ENCODE data around the gene PLCL2. TPM values are rescaled to one million over a fixed set of nuclear protein-coding genes. Genes with fewer than 3 reads are reported as not detected.

PLCL2 gene
- total RNA-seq, 1 donor from 2014 or later: 72.9 TPM

DNA sequence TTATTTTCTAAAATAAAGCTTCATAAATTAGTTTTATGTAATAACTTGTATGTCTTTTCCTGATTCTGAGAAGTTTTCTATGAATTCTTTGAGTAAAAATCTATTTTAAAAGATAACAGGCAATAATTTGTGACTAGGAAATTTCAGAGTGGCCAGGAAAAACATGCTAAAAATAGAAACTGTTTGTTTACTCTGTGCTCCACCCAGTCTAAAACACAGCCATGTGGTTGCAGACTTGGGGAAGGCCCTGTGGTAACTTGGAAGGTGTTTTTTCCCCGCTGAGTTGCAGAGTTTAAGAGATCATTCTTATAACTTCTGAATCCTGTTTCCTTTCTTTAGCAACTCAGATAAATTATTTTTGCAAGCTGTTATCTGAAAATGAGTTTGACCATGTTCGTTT lies 21.9 kb downstream of the PLCL2 start:
- ATAC-seq (no peak), DNase-seq (ENCODE audit: missing footprints) (no peak)
- intact Hi-C loops (cut with DNase I): loop anchor here (5.0 kb wide), 1 partner anchor 36 kb away; no protein-coding TSS in a partner anchor

DNA sequence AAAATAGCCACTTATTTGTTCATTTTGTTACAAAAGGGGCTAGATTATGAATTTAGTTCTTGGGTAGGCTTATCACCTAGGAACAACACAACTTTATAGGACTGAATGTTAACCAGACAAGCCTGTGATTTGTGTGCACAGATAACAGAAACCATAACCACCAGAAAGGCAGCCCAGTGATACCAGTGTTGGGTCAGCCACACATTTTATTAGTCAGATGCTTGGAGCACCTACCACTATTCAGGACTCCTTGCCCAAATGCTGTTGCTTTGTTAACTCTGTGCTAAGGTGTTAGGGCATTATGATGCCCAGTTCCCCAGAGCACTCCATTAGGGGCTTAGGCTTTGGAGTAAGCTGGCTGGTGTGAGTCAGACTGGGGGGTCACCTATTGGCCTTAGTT lies 22.5 kb downstream of the PLCL2 start:
- no peak for ATAC-seq
- no peak for DNase-seq (ENCODE audit: missing footprints)
- intact Hi-C loops (cut with DNase I): loop anchor here (5.0 kb wide), 1 partner anchor 35 kb away; no protein-coding TSS in a partner anchor

DNA sequence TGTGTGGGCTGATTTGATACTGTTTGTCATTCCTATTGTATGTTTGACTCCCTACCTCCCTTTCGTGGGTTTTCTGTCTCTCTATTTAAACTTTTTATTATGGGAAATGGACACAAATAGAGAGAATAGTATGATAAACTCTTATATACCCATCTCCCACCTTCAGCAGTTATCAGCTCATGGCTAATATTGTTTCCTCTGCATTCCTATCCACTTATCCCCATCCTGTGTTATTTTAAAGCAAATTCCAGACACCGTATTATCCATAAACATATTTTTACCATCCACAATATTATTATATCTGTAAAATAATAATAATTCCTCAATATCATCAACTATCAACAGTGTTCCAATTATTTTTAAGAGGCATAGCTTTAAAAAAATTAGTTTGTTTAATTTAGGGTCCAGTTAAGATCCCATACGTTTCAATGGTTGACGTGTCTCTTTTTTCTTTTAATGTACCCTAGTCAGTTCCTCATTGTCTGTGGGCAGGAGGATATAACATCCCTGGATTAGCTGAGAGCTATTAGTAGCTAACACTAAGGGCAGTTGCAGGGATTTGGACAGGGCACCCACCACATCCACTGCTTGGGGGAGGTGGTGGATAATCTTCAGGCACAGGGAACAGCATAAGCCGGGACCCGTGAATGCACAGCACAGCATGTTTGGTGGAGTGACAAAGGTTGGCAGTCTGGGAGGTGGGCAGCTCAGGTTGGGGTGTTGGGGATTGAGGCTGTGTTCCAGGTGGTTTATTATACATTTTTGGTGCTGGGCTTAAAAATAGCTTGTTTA lies 23.5 kb downstream of the PLCL2 start:
- intact Hi-C loops (cut with DNase I): loop anchor here (5.0 kb wide), 1 partner anchor 34 kb away; no protein-coding TSS in a partner anchor
- no peak for DNase-seq (ENCODE audit: missing footprints)
- no peak for ATAC-seq

DNA sequence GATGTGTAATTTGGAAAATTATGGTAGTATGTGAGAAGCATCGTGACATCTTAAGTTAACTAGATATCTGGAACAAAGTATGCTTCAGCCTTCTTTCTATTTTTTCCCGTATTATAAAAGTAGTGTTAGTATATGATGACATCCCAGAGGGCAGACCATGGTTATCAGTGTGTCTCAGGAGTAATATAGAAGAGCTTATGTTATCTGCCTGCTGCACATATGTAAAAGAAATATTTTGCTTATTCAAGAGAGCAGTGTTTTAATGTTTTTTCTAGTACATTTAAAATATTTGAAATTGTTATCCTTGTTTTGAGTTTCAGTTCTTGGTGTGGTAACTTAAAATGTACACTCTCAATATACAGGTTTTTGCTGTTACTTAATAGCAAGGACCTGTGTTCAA lies 24.1 kb downstream of the PLCL2 start:
- intact Hi-C loops (cut with DNase I): loop anchor here (5.0 kb wide), 1 partner anchor 33 kb away; no protein-coding TSS in a partner anchor
- no peak for DNase-seq (ENCODE audit: missing footprints)
- no peak for ATAC-seq

DNA sequence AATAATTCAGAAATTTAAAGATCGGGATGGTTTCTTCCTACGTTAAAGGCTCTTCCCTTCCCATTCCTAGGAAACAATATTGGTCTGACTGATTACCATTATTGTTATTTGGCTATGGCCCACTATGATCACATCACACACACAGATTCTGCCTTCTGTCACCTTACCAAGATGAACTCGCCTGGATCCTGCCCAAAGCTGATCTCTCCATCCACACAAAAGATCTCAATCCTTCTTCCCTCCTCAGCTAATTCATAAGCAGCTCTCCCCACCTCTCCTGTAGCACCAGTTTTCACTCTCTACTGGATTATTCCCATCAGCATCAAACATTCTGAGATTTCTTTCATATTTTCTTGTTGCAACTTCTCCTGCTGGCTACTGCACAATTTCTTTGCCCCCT lies 25.0 kb downstream of the PLCL2 start:
- no peak for ATAC-seq
- intact Hi-C loops (cut with DNase I): loop anchor here (5.0 kb wide), 1 partner anchor 32 kb away; no protein-coding TSS in a partner anchor

DNA sequence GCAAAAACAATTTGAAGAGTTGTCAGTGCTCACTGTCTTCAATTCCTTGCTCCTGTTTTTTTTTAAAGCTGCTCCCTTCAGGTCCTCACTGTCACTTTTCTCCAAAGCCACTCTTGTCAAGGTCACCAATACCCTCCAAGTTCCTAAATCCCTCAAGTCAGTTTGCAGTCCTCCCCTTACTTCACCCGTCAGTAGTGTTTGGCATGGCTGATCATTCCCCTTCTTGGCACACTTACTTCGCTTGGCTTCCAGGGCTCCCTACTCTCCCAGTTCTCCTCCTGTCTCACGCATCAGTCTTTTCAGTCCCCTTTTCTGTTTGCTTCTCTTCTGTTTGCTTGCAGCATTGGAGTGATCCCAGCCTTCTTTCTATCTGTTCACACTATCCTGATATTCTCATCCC lies 25.5 kb downstream of the PLCL2 start:
- intact Hi-C loops (cut with DNase I): no loop called here
- DNase-seq (ENCODE audit: missing footprints) (no peak), ATAC-seq (no peak)

More for the DNA sequence above, 25.0 kb downstream of the PLCL2 start:
- no peak for DNase-seq (ENCODE audit: missing footprints)

DNA sequence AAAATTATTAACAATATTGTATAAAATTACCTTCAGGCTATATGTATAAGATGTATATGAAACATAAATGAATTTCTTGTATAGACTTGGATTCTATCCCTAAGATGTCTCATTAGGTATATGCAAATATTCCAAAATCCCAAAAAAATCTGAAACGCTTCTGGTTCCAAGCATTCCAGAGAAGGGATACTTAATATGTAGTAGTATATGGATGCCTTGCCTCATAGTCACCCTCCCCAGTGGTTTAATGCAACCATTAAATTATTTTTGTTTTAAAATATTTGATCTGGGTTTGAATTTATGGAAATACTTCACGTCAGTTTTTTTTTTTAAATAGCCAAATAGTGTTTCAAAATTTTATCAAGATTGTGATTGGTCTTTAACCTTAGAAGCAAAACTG lies 27.2 kb downstream of the PLCL2 start:
- intact Hi-C loops (cut with DNase I): no loop called here
- DNase-seq (ENCODE audit: missing footprints): no peak
- ATAC-seq: no peak

DNA sequence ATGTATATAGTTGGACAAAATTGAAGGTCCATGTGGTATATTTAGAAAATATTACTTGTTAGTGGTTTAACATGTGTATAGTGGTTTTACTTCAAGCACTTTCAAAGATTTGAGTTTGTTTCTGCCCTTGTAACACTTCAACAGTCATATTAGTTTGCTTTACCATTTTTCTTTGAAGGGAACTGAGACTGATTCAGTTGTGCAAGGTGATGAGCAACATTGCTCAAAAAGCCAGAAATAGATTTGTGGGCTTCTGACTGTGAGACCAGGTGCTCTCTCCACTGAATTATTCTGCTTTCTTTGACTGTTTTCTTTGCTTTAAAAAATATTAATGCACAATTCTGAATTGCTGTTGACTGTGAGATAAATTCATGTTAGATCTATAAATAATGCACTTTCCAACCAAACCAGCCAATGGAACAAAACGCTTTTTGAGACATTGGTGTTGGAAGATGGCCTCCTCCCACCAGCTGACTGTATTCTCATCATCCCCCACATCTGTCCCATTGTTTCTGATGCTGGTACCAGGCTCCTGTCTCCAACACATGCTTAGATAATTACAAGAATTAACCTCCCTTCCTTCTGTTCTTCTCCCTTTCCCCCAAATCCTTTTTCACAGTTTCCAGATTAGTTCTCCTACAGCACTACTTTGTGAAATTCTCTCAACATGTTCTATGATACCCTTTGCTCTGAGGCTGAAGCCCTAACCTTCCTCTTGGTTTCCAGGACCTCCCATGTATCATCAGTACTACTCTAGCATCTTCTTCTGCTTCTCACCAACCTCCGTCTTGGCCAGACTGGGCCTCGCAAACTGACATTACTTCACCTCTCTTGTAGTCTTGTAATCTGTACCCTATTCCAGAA lies 27.9 kb downstream of the PLCL2 start:
- no peak for ATAC-seq
- DNase-seq (ENCODE audit: missing footprints): no peak
- intact Hi-C loops (cut with DNase I): no loop called here

DNA sequence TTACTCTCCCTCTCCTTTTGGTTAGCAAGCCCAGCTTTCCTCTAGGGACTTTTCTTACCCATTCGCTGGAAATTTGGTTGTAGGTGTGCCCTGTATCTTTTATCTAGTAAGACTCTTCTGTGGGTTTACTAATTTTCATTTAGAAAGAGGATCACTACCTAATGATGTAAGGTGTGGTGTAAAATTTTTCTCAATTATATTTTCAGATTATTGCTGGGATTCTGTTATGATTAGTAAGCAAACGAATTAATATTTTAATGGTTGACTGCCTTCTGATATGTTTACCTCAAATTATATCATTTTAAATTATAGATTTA lies 28.5 kb downstream of the PLCL2 start:
- ATAC-seq: no peak
- no peak for DNase-seq (ENCODE audit: missing footprints)
- intact Hi-C loops (cut with DNase I): no loop called here

DNA sequence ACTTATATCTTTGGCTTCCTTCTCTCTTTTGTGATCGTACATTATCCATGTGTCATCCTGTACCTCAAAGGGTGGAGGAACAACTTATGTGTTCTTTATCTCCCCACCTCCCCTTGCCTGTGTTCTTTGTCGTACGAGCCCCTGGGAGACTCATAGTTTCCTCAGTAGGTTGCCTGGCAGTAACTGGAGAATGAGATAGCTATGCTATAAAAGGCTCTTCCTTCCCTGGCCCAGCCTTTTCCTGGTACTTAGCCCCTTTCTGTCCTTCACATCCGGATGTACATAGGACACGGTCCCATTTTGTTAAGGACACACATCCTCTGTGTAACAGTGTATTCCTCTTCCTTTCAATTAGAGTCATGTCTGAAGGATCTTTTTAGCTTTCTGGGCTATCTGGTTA lies 32.1 kb downstream of the PLCL2 start:
- no peak for DNase-seq (ENCODE audit: missing footprints)
- ATAC-seq: peak; percentile 40
- intact Hi-C loops (cut with DNase I): no loop called here

DNA sequence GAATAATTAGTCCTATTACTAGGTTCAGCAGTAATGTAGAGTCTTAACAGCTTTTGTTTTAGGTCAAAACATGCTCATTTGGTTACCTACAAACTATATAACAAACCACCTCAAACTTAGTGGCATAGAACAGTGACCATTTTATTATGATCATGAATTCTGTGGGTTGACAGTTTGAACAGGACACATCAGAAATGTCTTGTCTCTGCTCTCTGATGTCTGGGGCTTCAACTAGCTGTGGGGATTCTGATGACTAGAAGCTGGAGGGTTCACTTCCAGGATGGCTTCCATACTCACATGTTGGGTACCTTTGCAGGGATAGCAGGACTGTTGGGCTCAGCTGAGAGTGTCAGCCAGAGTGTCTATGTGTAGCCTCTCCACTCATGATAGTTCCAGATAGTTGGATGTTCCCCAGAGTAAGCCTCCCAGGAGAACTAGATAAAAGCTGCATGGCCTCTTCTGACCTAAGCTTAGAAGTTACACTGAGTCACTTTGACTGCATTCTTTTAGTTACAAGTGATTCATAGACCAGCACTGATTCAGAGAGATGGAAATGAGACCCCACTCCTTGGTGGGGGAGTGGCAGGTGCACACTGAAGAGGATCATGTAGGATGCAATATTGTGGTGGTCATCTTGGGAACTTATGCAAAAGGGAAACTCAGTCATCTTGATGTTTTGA lies 32.6 kb downstream of the PLCL2 start:
- ATAC-seq: peak; percentile 87
- intact Hi-C loops (cut with DNase I): no loop called here
- no peak for DNase-seq (ENCODE audit: missing footprints)

DNA sequence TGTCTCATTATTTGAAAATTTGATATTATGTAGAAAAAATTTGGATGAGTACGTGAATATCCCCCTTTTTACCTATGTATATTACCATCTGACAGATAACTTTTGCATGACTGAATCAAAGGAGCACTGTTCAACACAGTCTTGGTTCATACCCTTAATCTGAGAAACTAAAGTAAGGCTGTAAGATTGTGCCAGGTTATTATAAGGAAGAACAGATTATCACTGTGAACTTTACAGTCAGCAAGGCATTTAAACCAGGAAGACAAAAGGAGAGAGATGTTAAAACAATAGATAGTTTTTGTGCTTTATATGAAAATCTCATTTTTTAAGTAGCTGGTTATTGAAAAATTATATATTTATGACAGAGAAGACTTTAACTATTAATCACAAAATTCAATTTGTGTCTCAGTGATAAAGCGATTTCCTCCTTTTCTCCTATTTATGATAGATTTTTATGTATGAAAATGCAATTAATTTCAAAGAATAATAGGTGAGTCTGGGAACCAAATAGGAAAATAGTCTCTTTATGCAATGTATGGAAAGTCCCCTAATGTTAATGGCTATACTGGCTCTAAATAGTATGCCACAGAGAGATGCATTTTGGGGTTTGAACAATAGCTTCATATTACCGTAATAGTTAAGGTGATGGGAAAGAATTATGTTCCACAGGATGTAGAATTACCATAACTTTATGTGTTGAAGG lies 33.4 kb downstream of the PLCL2 start:
- no peak for DNase-seq (ENCODE audit: missing footprints)
- no peak for ATAC-seq
- intact Hi-C loops (cut with DNase I): no loop called here

DNA sequence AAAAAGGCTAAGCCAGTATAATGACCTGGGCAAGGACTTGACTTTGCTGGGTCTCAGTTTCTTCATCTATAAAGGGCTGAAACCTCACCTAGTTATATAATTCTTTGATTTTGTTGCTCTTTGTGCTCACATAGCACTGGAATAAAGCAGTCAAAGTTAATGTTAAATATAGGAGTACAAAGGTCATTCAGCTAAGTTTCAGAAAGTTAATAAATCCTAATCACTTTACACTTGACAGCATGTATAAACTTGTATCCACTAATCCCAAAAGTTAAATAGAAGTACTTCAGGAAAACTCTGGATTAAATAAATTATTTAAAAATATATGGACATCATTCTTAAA lies 33.9 kb downstream of the PLCL2 start:
- ATAC-seq: no peak
- intact Hi-C loops (cut with DNase I): no loop called here

DNA sequence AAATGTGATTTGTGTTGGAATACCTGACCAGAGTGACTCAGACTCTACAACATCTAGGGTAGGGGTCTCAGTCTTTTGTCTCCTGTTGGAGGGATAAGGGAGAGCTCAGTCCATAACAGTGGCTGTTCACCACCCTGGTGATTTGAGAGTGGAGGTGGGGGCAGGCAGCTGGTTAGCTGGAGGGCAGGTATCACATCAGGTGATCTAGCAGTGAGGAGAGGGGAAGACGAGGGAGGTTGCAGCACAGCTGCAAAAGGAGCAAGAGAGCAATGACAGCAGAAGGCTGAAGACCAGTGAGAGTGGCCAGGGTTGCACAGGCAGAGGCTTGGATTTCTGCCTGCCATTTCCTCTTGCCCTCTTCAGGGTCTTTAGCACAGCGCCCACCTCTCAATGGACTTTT lies 38.4 kb downstream of the PLCL2 start:
- intact Hi-C loops (cut with DNase I): no loop called here
- DNase-seq (ENCODE audit: missing footprints): no peak
- no peak for ATAC-seq

More for the DNA sequence above, 33.9 kb downstream of the PLCL2 start:
- no peak for DNase-seq (ENCODE audit: missing footprints)

DNA sequence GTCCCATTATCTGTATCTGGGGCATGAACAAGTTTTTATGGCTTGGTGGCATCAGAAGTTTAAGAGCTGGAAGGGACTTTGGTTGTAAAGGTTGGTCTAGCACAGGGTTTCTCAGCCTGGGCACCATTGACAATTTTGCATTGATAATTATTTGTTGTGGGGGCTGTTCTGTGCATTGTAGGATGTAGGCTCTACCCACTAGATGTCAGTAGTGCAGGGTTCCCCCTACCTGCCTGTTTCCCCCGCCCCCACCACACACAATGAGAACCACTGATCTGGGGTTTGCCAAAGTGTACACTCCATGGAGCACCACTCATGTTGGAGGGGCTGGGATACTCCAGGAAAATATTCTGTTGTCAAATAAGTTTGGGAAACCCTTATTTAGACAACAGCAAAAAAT lies 42.7 kb downstream of the PLCL2 start:
- intact Hi-C loops (cut with DNase I): no loop called here
- DNase-seq (ENCODE audit: missing footprints): no peak
- no peak for ATAC-seq

DNA sequence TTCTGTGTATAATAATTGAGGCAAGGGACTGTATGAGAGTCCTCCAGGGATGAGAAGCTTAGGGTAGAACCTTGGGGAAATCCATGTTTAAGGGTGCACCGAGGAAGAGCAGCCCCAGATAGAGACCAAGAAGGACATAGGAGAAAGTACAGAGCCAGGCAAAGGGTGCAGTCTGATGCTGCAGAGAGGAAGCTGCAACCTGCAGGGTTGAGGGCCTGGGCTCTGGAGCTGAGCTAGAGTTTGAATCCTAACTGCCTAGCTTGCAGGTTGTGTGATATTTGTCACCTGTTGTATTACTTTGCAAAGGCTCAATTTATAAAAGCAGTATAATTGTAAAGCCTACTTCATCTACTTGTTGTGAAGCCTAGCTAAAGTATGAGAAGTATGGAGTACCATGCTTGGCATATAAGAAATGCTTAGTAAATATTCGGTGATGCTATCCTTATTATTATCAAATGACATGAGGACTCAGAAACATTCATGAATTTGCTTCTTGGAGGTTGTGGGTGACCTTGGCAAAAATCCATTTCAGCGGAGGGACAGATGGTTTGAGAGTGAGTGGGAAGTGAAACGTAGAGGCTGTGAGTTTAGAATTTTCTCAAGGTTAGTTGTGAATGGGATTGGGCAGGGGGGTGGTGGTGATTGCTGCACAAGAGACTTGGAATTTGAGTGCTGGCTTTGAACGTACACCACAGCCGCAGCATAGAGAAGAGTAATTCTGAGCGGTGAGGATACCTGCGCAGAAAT lies 43.8 kb downstream of the PLCL2 start:
- no peak for ATAC-seq
- no peak for DNase-seq (ENCODE audit: missing footprints)
- intact Hi-C loops (cut with DNase I): no loop called here

DNA sequence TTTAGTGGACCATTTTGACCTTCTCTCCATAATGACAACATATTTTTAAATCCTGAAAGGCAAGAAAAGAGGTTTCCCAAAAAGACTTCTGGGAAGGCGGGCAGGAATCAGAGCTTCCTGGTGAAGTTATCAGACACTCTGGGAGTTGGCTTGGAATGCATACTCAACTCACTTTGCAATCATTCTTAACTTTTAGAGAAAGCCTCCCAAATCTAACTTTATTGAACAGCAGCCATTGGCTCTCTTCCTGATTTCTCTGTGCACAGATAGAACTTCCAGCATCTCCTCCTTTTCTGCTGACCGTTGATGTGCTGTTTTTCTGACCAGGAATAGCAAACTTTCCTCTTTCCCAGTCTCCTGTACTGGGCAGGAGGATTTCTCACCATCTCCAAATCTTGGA lies 44.6 kb downstream of the PLCL2 start:
- ATAC-seq (no peak), DNase-seq (ENCODE audit: missing footprints) (no peak)
- intact Hi-C loops (cut with DNase I): no loop called here

DNA sequence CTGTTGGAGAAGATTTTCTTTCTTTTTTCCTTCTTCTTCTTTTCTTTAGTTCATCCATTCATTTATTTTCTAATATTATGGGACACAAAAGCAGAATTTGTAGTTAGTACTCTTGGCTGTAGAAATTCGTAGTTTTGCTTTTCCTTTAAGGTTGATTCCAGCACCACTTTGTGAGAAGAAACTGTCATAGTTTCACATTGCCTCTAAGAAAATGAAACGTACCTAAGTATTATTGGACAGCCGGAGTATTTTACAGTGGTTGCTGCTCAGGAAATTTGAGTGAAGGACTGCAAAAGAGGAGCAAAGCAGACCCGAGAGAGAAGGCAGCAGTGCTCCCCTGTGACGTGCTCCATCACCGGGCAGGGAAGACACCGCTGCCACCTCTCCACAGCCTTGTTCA lies 48.1 kb downstream of the PLCL2 start:
- no peak for ATAC-seq
- DNase-seq (ENCODE audit: missing footprints): no peak
- intact Hi-C loops (cut with DNase I): no loop called here

All from Right ventricle myocardium inferior (tissue), 1 donor.